NCI-H128 (cell line): Measurements from ENCODE around the gene KLC1.
"Not testable (repeated sequence)": the region's sequence is repeated elsewhere in the genome, so short reads cannot be mapped to it uniquely, and the experiment has no call there.

Source experiments
- DNase-seq: peaks from one replicate; lab custom pipeline; 2025; ENCODE audit not compliant: unreplicated experiment; lab: John Stamatoyannopoulos, UW

The KLC1 gene

GRCh38 chr14:103625356-103626095 lies 3.5 kb upstream of the KLC1 start:
- DNase-seq: no peak

GRCh38 chr14:103626146-103626850 lies 2.7 kb upstream of the KLC1 start:
- DNase-seq: no peak

- DNase-seq: no peak
These were observed 1.7 kb upstream of the KLC1 start for GRCh38 chr14:103627073-103628025.

- no peak for DNase-seq
These were observed 759 bp upstream of the KLC1 start for GRCh38 chr14:103628221-103628683.

DNA sequence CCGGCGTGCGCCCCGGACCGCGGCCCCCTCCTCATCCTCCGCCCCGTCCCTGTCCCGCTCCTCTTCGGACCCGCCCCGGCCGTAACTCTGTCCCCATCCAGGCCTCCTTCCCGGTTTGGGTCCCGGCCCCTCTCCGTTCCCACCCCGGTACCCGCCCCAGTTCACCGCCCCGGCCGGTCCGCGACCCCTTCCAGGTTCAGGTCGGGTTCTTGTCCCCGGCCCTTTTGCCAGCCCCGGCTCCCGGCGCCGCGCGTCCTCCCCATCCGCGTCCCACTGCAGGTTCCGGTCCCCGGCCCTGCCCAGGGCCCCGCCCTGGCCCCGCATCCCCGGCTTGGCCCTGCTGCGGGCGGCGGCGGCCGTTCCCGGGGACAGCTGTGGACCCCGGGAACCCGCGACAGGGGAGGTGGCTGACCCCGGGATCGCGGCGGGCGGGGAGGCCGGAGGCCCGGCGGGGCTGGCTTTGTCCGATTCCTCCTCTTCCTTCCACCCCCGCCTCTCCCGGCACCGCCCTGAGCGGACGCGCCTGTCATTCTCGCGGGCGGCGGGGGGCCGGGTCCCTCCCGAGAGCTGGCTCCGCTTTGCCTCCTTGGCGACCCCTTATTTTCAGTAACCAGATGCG lies 601 bp downstream of the KLC1 start:
- DNase-seq: no peak

DNA sequence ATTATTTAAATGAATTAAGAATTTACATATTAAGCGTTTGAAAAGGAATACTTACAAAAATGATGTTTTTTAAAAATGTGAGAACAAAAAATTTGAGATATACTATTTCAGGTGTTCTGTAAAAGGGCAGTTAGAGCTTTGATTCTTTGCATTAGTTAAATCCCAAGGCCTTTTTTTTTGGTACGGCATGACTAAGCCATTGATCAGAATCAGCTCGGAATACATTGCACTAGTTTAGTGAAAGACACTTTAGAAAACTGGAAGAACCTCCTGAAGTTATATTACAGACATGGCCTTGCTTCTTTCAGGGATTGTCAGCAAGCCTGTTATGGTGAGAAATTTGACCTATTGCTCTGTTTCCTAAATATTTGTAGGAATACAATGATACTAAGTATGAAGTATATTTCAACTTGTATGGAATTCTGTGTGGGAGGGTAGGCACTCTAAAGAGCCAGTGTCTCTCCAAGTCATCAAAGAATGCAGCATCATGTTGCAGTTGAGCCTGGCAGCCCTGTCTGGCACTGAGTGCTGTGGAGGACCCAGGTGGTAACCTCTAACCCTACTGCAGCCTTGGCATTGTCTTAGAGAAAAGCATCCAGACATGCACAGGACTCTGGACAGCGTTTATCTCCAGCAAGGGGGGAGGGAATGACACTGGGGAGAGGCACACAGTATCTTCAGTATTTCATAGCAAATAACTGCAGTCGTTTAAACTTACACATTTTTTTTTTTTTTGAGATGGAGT lies 1.5 kb downstream of the KLC1 start:
- no peak for DNase-seq

- no peak for DNase-seq
These were observed 4.4 kb downstream of the KLC1 start for GRCh38 chr14:103633391-103633790.

GRCh38 chr14:103634156-103634555 lies 5.1 kb downstream of the KLC1 start:
- DNase-seq: no peak

- no peak for DNase-seq
These were observed 9.6 kb downstream of the KLC1 start for GRCh38 chr14:103638594-103638993.

GRCh38 chr14:103641161-103641560 lies 12.2 kb downstream of the KLC1 start:
- no peak for DNase-seq

DNA sequence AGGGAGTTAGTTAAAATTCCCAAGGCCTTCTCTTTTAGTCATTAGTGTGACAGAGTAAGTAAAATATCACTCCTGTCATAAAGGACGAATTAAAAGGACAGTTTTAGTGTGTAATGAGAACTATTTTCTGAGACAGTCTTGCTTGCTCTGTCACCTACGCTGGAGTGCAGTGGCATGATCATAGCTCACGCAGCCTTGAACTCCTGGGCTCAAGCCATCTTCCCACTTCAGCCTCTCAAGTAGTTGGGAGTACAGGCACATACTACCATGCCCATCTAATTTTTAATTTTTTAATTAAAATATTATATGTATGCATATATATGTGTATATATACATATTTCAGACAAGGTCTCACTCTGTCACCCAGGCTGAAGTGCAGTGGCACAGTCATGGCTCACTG lies 17.2 kb downstream of the KLC1 start:
- no peak for DNase-seq

DNA sequence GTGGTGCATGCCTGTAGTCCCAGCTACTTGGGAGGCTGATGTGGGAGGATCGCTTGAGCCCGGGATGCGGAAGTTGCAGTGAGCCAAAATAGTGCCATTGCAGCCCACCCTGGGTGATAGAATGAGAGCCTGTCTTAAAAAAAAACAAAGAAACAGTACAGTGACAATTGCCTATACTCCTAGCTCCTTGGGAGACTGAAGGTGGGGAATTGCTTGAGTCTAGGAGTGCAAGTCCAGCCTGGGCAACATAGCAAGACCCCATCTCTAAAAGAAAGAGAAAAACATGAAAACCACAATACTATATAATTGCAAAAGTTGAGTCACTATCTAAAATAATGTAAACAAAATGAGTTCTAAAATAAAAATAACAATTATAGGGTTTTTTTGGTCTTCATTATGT lies 20.0 kb downstream of the KLC1 start:
- no peak for DNase-seq

DNA sequence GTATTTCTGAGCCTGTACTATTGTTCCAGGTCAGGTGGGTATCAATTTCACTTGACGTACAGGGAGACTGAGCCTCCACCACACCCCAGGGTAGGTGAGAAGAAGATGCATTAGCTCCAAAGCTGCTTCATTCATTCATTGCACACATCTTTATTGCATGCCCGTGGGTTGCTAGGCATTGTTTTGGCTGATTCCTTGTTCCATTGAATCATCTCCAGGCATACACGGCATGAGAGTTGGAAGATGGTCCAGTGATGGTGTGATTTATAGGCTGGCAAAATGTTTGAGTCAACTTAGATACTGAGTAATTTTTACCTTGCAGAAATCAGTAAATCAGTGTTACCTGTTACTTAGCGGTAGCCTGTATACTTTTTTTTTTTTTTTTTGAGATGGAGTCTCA lies 21.2 kb downstream of the KLC1 start:
- DNase-seq: no peak

DNA sequence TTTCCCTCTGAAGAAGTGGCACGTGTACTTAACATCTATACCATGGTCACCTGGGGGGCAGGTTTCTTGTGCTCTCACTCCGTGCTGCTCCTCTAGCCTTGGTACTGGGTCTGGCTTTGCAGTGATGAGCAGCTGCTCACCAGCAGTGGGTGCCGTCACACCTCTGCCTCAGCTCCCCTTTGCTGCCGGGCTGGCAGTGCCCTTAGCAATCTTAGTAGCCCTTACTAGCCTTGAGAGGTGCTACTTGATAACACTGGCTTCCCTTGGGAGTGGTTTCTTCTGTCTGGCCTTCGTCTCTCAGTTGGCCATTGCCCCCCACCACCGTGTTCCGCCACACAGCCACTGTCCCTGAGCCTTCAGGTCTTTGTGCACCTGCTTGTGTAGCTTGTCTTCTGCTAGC lies 22.6 kb downstream of the KLC1 start:
- DNase-seq: no peak

GRCh38 chr14:103652806-103653205 lies 23.8 kb downstream of the KLC1 start:
- DNase-seq: no peak

GRCh38 chr14:103653336-103653735 lies 24.3 kb downstream of the KLC1 start:
- DNase-seq: not testable (repeated sequence)

GRCh38 chr14:103653805-103654204 lies 24.8 kb downstream of the KLC1 start:
- DNase-seq: no peak

- no peak for DNase-seq
These were observed 25.6 kb downstream of the KLC1 start for GRCh38 chr14:103654619-103655018.

- no peak for DNase-seq
These were observed 27.2 kb downstream of the KLC1 start for GRCh38 chr14:103656031-103656755.

DNA sequence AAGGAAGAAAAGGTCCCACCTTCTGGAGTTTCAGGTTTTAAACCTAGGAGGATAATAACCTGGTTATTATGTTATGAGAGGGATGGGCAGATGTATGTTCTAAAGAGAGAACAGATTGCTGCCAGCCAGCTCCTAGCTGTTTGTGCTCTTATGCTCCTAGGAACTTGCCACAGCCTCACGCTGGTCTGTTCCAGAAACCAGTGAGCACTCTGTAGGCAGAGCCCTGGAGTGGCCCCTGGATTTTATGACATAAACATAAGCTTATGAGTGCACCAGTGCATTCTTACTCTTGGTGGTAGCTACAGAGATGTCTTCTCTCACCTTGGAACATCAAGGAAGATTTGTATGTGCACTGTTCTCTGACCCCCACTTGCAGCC lies 27.7 kb downstream of the KLC1 start:
- DNase-seq: no peak
